Breast epithelium (tissue), 3 donors: Measurements from ENCODE around the gene HOXB2.

Experiments
- POLR2A ChIP-seq: fragments of 450-650 bp; IDR thresholded peaks from one replicate; pipeline ENCODE4 v1.6.1; 2016; ENCODE audit warnings: antibody characterized with exemption, mild to moderate bottlenecking, moderate library complexity
- POLR2AphosphoS5 ChIP-seq, 3 donors: sonication (generic); formaldehyde crosslinking; IDR thresholded peaks; one replicate each; pipeline ENCODE4 v1.6.1; 2017; ENCODE audit warnings: antibody characterized with exemption in 3 of 3
- TF ChIP-seq, protein P1 (sequence below), 3 donors: fragments of 450-650 bp; IDR thresholded peaks; one replicate each; pipeline ENCODE4 v1.5.1; 2016 to 2017; ENCODE audit warnings: antibody characterized with exemption in 3 of 3, mild to moderate bottlenecking in 3 of 3, moderate library complexity in 3 of 3

DNA sequence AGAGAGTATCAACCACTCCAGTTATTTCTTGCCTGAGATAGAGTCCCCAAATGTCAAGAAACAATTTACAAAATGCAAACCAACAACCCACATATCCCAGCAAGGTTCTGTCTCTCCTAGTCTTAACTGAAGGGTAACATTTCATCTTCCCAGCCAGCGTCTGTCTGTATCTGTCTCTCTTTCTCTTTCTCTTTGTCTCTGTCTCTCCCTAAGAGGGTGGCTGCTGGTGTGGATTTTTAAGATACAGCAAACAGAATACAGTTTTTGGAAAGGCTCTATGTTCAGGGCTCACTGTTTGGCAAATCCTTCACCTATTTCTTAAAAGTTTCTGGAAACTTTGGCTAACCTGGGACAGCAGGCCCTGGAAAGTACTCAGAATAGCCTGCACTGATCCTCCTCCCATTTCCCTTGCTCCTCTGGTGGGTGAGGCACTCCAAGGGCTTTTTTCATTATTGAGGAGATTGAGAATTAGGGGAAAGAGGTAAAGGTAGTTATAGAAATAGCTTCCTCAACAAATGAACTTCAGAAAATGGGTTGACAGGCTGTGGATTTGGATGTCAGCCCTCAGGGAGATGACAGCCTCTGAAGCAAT, 27.0 kb upstream of the HOXB2 start:
- TF ChIP-seq, protein P1, sequence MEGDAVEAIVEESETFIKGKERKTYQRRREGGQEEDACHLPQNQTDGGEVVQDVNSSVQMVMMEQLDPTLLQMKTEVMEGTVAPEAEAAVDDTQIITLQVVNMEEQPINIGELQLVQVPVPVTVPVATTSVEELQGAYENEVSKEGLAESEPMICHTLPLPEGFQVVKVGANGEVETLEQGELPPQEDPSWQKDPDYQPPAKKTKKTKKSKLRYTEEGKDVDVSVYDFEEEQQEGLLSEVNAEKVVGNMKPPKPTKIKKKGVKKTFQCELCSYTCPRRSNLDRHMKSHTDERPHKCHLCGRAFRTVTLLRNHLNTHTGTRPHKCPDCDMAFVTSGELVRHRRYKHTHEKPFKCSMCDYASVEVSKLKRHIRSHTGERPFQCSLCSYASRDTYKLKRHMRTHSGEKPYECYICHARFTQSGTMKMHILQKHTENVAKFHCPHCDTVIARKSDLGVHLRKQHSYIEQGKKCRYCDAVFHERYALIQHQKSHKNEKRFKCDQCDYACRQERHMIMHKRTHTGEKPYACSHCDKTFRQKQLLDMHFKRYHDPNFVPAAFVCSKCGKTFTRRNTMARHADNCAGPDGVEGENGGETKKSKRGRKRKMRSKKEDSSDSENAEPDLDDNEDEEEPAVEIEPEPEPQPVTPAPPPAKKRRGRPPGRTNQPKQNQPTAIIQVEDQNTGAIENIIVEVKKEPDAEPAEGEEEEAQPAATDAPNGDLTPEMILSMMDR (IDR thresholded peaks at IDR 0.05): no peak
- TF ChIP-seq POLR2A (no peak), POLR2AphosphoS5 (IDR thresholded peaks at IDR 0.05) (no peak)
